Erythroblast (primary cell): ENCODE measurements around the gene POU2F2.

ENCODE experiments used
- GATA1 ChIP-seq: IDR thresholded peaks from 2 replicates; pipeline ENCODE4 v1.6.1; 2011; ENCODE audit warnings: low read depth, mild to moderate bottlenecking, control low read depth, low read length, moderate library complexity
- POLR2A ChIP-seq: IDR thresholded peaks from 2 replicates; pipeline ENCODE4 v1.6.1; 2011; ENCODE audit warnings: mild to moderate bottlenecking, low read length

DNA sequence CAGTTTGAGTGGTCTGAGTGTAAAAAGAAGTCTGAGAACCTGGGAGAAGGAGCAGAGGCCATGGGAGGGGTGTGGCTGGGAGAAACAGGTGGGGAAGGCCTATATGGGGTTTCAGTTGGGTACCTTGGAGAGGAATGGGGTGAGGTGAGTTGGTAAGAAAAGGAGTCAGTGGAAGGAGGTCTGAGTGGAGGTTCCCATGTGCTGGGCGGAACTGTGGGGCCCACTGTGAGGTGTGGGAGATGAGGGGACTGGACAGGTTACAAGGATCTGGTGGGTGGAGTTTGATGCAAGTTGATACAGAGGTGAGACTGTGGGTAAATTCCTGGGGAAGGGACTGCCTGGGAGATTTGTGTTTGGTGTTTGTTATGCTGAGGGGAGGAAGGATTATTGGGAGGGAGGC is 54.2 kb downstream of the POU2F2 start:
- TF ChIP-seq POLR2A (no peak), GATA1 (no peak)
